Sigmoid colon (tissue), 4 donors: ENCODE data around the gene GABBR2.

Source experiments
- CTCF ChIP-seq, 4 experiments: fragments of 450-650 bp in 3 of 4; fragments of 200-600 bp in 1 of 4; IDR thresholded peaks; one replicate each; pipeline ENCODE4 v1.5.1; 2016 to 2019; ENCODE audit warnings: antibody characterized with exemption in 4 of 4, mild to moderate bottlenecking in 3 of 4, moderate library complexity in 2 of 4
- EP300 ChIP-seq, 4 donors: sonication (generic); formaldehyde crosslinking; IDR thresholded peaks; one replicate each; pipeline ENCODE4 v1.6.1; 2017; ENCODE audit warnings: antibody characterized with exemption in 4 of 4
- POLR2A ChIP-seq, 2 donors: fragments of 450-650 bp; IDR thresholded peaks; one replicate each; pipeline ENCODE4 v1.6.1; 2016; ENCODE audit warnings: antibody characterized with exemption in 2 of 2, mild to moderate bottlenecking in 2 of 2, moderate library complexity in 2 of 2

DNA sequence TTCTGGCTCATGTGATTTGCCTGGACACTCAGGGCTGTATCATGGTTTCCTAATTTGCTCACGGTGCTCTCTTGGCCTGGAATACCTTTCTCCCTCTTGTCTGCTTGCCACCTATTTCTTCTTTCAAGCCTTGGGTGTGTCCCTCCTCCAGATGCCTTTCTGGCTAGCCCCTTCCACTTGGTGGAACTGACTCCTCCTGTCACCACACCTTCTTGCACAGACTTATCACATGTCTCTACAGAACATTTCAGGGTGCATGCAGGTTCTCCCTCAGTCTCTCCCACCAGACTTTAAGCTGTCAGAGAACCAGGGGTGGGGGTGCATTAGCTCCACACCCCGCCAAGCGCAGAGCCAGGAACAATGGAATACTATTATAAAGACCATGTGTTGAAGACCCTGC, 455.2 kb downstream of the GABBR2 start:
- TF ChIP-seq POLR2A (IDR thresholded peaks at IDR 0.05), result no peak
- TF ChIP-seq CTCF (IDR thresholded peaks at IDR 0.05), result no peak
- no peak for TF ChIP-seq EP300 (IDR thresholded peaks at IDR 0.05)
